ENCODE data around the gene EFEMP1.

EFEMP1 gene

GRCh38 chr2:55848096-55848495 is 75.5 kb downstream of the EFEMP1 start:
- Histone ChIP-seq H3K27me3 (ENCODE audit: control insufficient read depth, insufficient read depth, low read length) (no peaks in the 10 kb centered on the region), H3K79me2 (no peaks in the 10 kb centered on the region), H3K4me2 (ENCODE audit: low read length) (no peak overlapping the region), H3K9ac (no peak overlapping the region), H3K4me1 (no peaks in the 10 kb centered on the region), H3K36me3 (ENCODE audit: control insufficient read depth, insufficient read depth, low read length) (no peaks in the 10 kb centered on the region), H3K4me3 (ENCODE audit: low read depth, low read length) (no peak overlapping the region), H3K27ac (no peak overlapping the region), H2AFZ (no peak overlapping the region), H3K9me3 (ENCODE audit: control insufficient read depth, low read length) (no peaks in the 10 kb centered on the region)
- TF ChIP-seq, protein P1, sequence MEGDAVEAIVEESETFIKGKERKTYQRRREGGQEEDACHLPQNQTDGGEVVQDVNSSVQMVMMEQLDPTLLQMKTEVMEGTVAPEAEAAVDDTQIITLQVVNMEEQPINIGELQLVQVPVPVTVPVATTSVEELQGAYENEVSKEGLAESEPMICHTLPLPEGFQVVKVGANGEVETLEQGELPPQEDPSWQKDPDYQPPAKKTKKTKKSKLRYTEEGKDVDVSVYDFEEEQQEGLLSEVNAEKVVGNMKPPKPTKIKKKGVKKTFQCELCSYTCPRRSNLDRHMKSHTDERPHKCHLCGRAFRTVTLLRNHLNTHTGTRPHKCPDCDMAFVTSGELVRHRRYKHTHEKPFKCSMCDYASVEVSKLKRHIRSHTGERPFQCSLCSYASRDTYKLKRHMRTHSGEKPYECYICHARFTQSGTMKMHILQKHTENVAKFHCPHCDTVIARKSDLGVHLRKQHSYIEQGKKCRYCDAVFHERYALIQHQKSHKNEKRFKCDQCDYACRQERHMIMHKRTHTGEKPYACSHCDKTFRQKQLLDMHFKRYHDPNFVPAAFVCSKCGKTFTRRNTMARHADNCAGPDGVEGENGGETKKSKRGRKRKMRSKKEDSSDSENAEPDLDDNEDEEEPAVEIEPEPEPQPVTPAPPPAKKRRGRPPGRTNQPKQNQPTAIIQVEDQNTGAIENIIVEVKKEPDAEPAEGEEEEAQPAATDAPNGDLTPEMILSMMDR (IDR thresholded peaks at IDR 0.05), result no peak

GRCh38 chr2:55846426-55846825 is 77.2 kb downstream of the EFEMP1 start:
- H3K9me3 ChIP-seq (ENCODE audit: control insufficient read depth, low read length), result no peaks in the 10 kb centered on the region
- H3K9ac ChIP-seq, result no peak overlapping the region
- H3K4me3 ChIP-seq (ENCODE audit: low read depth, low read length), result no peak overlapping the region
- TF ChIP-seq, protein P1 (IDR thresholded peaks at IDR 0.05), result no peak
- H3K79me2 ChIP-seq, result no peaks in the 10 kb centered on the region
- no peaks in the 10 kb centered on the region for H3K4me1 ChIP-seq
- H2AFZ ChIP-seq, result no peak overlapping the region
- H3K27ac ChIP-seq, result no peak overlapping the region
- H3K36me3 ChIP-seq (ENCODE audit: control insufficient read depth, insufficient read depth, low read length), result no peaks in the 10 kb centered on the region
- H3K4me2 ChIP-seq (ENCODE audit: low read length), result no peak overlapping the region
- no peaks in the 10 kb centered on the region for H3K27me3 ChIP-seq (ENCODE audit: control insufficient read depth, insufficient read depth, low read length)

DNA sequence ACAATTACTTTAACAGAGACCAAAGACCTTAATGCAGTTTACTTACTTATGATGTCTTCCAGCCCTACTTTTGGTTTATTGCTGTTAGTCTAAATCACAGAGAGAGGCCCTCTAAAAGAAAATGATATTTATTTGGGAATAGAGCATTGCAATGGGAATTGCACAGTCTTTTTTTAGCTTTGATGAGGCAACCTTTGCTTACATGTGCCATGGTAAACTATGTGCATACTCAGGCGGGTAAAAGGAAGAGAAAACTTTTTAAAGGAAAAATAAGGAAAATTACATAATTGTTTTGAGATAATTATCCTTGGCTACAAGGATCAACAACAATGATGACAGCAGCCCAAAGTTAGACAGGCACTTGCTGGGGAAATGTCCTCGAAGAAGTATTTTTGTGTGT is 78.6 kb downstream of the EFEMP1 start:
- H3K36me3 ChIP-seq (ENCODE audit: control insufficient read depth, insufficient read depth, low read length), result no peaks in the 10 kb centered on the region
- H3K9me3 ChIP-seq (ENCODE audit: control insufficient read depth, low read length), result no peaks in the 10 kb centered on the region
- no peaks in the 10 kb centered on the region for H3K4me1 ChIP-seq
- no peak overlapping the region for H3K4me3 ChIP-seq (ENCODE audit: low read depth, low read length)
- TF ChIP-seq, protein P1 (IDR thresholded peaks at IDR 0.05), result no peak
- H3K27ac ChIP-seq, result no peak overlapping the region
- H3K27me3 ChIP-seq (ENCODE audit: control insufficient read depth, insufficient read depth, low read length), result no peaks in the 10 kb centered on the region
- H3K79me2 ChIP-seq, result no peaks in the 10 kb centered on the region
- no peak overlapping the region for H3K4me2 ChIP-seq (ENCODE audit: low read length)
- no peak overlapping the region for H3K9ac ChIP-seq
- no peak overlapping the region for H2AFZ ChIP-seq

GRCh38 chr2:55843994-55844345 is 79.6 kb downstream of the EFEMP1 start:
- H3K9me3 ChIP-seq (ENCODE audit: control insufficient read depth, low read length), result no peaks in the 10 kb centered on the region
- no peaks in the 10 kb centered on the region for H3K79me2 ChIP-seq
- no peak overlapping the region for H3K9ac ChIP-seq
- no peaks in the 10 kb centered on the region for H3K36me3 ChIP-seq (ENCODE audit: control insufficient read depth, insufficient read depth, low read length)
- H3K27ac ChIP-seq, result no peak overlapping the region
- H3K4me2 ChIP-seq (ENCODE audit: low read length), result no peak overlapping the region
- H3K4me1 ChIP-seq, result no peaks in the 10 kb centered on the region
- no peaks in the 10 kb centered on the region for H3K27me3 ChIP-seq (ENCODE audit: control insufficient read depth, insufficient read depth, low read length)
- H2AFZ ChIP-seq, result no peak overlapping the region
- no peak overlapping the region for H3K4me3 ChIP-seq (ENCODE audit: low read depth, low read length)
- TF ChIP-seq, protein P1 (IDR thresholded peaks at IDR 0.05), result no peak

- no peaks in the 10 kb centered on the region for H3K79me2 ChIP-seq
- TF ChIP-seq, protein P1 (IDR thresholded peaks at IDR 0.05), result no peak
- H3K9ac ChIP-seq, result no peak overlapping the region
- no peaks in the 10 kb centered on the region for H3K9me3 ChIP-seq (ENCODE audit: control insufficient read depth, low read length)
- H3K4me1 ChIP-seq, result no peaks in the 10 kb centered on the region
- no peak overlapping the region for H2AFZ ChIP-seq
- no peak overlapping the region for H3K4me3 ChIP-seq (ENCODE audit: low read depth, low read length)
- no peaks in the 10 kb centered on the region for H3K27me3 ChIP-seq (ENCODE audit: control insufficient read depth, insufficient read depth, low read length)
- H3K4me2 ChIP-seq (ENCODE audit: low read length), result no peak overlapping the region
- H3K27ac ChIP-seq, result no peak overlapping the region
- H3K36me3 ChIP-seq (ENCODE audit: control insufficient read depth, insufficient read depth, low read length), result no peaks in the 10 kb centered on the region
These were observed 80.2 kb downstream of the EFEMP1 start for GRCh38 chr2:55843096-55843993.

Measured in parathyroid adenoma (tissue), 2 donors.